CD4-positive, alpha-beta memory T cell (primary cell): ENCODE results near the gene SLAMF9. TPM values are rescaled to one million over a fixed set of nuclear protein-coding genes. Genes with fewer than 3 reads are reported as not detected.
"Not testable (repeated sequence)": the region's sequence is repeated elsewhere in the genome, so short reads cannot be mapped to it uniquely, and the experiment has no call there.

ENCODE experiments used
- CTCF ChIA-PET: fragments of 350-600 bp; sonication (Branson Sonifier 250); formaldehyde crosslinking; loops from one replicate; lab custom pipeline; 2021; ENCODE audit warnings: inconsistent platforms; ENCODE audit not compliant: partially characterized antibody; lab: Charles Lee
- POLR2A ChIA-PET: fragments of 350-600 bp; sonication (Branson Sonifier 250); formaldehyde crosslinking; loops from one replicate; lab custom pipeline; 2021; ENCODE audit not compliant: partially characterized antibody; lab: Charles Lee
- DNase-seq, 5 donors: peaks; one replicate each; pipeline versions ENCODE4 v3.0.0 to v3.0.0-alpha.2; 2020 to 2022; ENCODE audit warnings: mixed read lengths in 1 of 5
- H3K27ac ChIP-seq: one replicate; pipeline ENCODE4 v1.7.0; 2013; ENCODE audit warnings: low read depth, low read length
- H3K27me3 ChIP-seq: 2 replicates; pipeline ENCODE4 v1.7.0; 2013; ENCODE audit warnings: mild to moderate bottlenecking, low read length, moderate library complexity; ENCODE audit not compliant: insufficient read depth
- H3K36me3 ChIP-seq: 2 replicates; pipeline ENCODE4 v1.7.0; 2013; ENCODE audit warnings: mild to moderate bottlenecking, low read length, moderate library complexity; ENCODE audit not compliant: insufficient read depth
- H3K4me1 ChIP-seq: 2 replicates; pipeline ENCODE4 v1.7.0; 2013; ENCODE audit warnings: mild to moderate bottlenecking, low read length, moderate library complexity; ENCODE audit not compliant: insufficient read depth
- H3K4me3 ChIP-seq, 2 donors: one replicate each; pipeline ENCODE4 v1.7.0; 2013; ENCODE audit warnings: low read length in 2 of 2, mild to moderate bottlenecking in 1 of 2
- H3K9me3 ChIP-seq, 2 donors: one replicate each; pipeline ENCODE4 v1.7.0; 2013; ENCODE audit warnings: low read length in 2 of 2, control low read depth in 1 of 2; ENCODE audit not compliant: control insufficient read depth in 1 of 2
- H3K27ac Mint-ChIP-seq, 7 donors: one replicate each; pipeline ENCODE4 v1.8.0; 2020 to 2021; ENCODE audit warnings: mixed read lengths in 7 of 7, mild to moderate bottlenecking in 6 of 7, inconsistent platforms in 3 of 7, moderate library complexity in 3 of 7
- H3K27me3 Mint-ChIP-seq, 2 donors: one replicate each; pipeline ENCODE4 v1.8.0; 2020 to 2021; ENCODE audit warnings: mixed read lengths in 2 of 2
- H3K36me3 Mint-ChIP-seq, 2 donors: one replicate each; pipeline ENCODE4 v1.8.0; 2020 to 2021; ENCODE audit warnings: mixed read lengths in 2 of 2, inconsistent platforms in 1 of 2, mild to moderate bottlenecking in 1 of 2
- H3K4me1 Mint-ChIP-seq, 4 donors: one replicate each; pipeline ENCODE4 v1.8.0; 2020 to 2021; ENCODE audit warnings: mixed read lengths in 4 of 4, mild to moderate bottlenecking in 1 of 4
- H3K4me3 Mint-ChIP-seq, 8 donors: one replicate each; pipeline ENCODE4 v1.8.0; 2020 to 2021; ENCODE audit warnings: mixed read lengths in 8 of 8, mild to moderate bottlenecking in 7 of 8, moderate library complexity in 6 of 8, inconsistent platforms in 3 of 8
- H3K9me3 Mint-ChIP-seq, 8 donors: one replicate each; pipeline ENCODE4 v1.8.0; 2020 to 2021; ENCODE audit warnings: mixed read lengths in 8 of 8, mild to moderate bottlenecking in 5 of 8, inconsistent platforms in 3 of 8, moderate library complexity in 1 of 8
- intact Hi-C: fragments of 100-400 bp; cut with micrococcal nuclease; formaldehyde crosslinking; loops from one replicate; pipeline ENCODE4 v1.15.1; 2023
- polyA plus RNA-seq, 2 donors: library from polyadenylated mRNA; unstranded; fragments of 300-500 nt; fragmentation: Illumina TruSeq; gene quantifications; one replicate each; pipeline ENCODE4 v1.2.3, GENCODE V29; 2021
- total RNA-seq, 2 experiments: library from RNA; stranded (reverse); gene quantifications; one replicate each; pipeline ENCODE4 v1.2.3, GENCODE V29; 2021

Gene SLAMF9
- total and polyA plus RNA-seq, 4 experiments from 2014 or later, result not detected

GRCh38 chr1:159913451-159914192, 40.4 kb downstream of the SLAMF9 start:
- no peak overlapping the region for H3K4me3 ChIP-seq
- Mint-ChIP-seq H3K4me3 (peak overlapping the region in 3 of 8 donors; percentile 18 to 61 (median 40)), H3K36me3 (peaks cover 14 to 33% of the 10 kb centered on the region in 2 donors), H3K4me1 (peaks cover 61 to 89% (median 72%) of the 10 kb centered on the region in 4 donors), H3K9me3 (peaks cover 0 to 2% (median 0%) of the 10 kb centered on the region in 8 donors), H3K27ac (peak overlapping the region; percentile 65 to 100 (median 96)), H3K27me3 (no peaks in the 10 kb centered on the region)
- peaks cover 69% of the 10 kb centered on the region for H3K4me1 ChIP-seq
- intact Hi-C loops, result no loop called here
- ChIA-PET POLR2A (interaction anchor here (0.9 kb wide), 1 partner anchor 9 kb away, joined by 4 read pairs; no protein-coding TSS in a partner anchor), CTCF (interaction anchor here (1.0 to 3.0 kb wide), 3 partner anchors 10 to 116 kb away, joined by 3 to 16 read pairs (median 8); no protein-coding TSS in a partner anchor)
- no peaks in the 10 kb centered on the region for H3K27me3 ChIP-seq
- H3K9me3 ChIP-seq, result no peaks in the 10 kb centered on the region
- no peak for DNase-seq
- H3K36me3 ChIP-seq, result peaks cover 14% of the 10 kb centered on the region
- H3K27ac ChIP-seq, result no peak overlapping the region

GRCh38 chr1:159911326-159912070, 42.5 kb downstream of the SLAMF9 start:
- ChIA-PET CTCF (interaction anchor here (0.6 to 1.3 kb wide), 6 partner anchors 10 to 173 kb away, joined by 3 to 8 read pairs (median 4); partner anchors contain the start of gene DUSP23), POLR2A (interaction anchor here (0.8 kb wide), 1 partner anchor 56 kb away, joined by 3 read pairs; no protein-coding TSS in a partner anchor)
- intact Hi-C loops, result no loop called here
- Histone ChIP-seq H3K27ac (peak overlapping the region; percentile 80), H3K9me3 (no peaks in the 10 kb centered on the region), H3K27me3 (no peaks in the 10 kb centered on the region), H3K36me3 (no peaks in the 10 kb centered on the region), H3K4me3 (peak overlapping the region in 1 of 2 donors; percentile 17), H3K4me1 (peaks cover 59% of the 10 kb centered on the region)
- Mint-ChIP-seq H3K36me3 (peaks cover 0 to 13% of the 10 kb centered on the region in 2 donors), H3K9me3 (peaks cover 0 to 2% (median 0%) of the 10 kb centered on the region in 8 donors), H3K4me1 (peaks cover 64 to 82% (median 71%) of the 10 kb centered on the region in 4 donors), H3K27ac (peak overlapping the region; percentile 92 to 100 (median 98)), H3K4me3 (peak overlapping the region; percentile 5 to 82 (median 70)), H3K27me3 (no peaks in the 10 kb centered on the region)
- no peak for DNase-seq

DNA sequence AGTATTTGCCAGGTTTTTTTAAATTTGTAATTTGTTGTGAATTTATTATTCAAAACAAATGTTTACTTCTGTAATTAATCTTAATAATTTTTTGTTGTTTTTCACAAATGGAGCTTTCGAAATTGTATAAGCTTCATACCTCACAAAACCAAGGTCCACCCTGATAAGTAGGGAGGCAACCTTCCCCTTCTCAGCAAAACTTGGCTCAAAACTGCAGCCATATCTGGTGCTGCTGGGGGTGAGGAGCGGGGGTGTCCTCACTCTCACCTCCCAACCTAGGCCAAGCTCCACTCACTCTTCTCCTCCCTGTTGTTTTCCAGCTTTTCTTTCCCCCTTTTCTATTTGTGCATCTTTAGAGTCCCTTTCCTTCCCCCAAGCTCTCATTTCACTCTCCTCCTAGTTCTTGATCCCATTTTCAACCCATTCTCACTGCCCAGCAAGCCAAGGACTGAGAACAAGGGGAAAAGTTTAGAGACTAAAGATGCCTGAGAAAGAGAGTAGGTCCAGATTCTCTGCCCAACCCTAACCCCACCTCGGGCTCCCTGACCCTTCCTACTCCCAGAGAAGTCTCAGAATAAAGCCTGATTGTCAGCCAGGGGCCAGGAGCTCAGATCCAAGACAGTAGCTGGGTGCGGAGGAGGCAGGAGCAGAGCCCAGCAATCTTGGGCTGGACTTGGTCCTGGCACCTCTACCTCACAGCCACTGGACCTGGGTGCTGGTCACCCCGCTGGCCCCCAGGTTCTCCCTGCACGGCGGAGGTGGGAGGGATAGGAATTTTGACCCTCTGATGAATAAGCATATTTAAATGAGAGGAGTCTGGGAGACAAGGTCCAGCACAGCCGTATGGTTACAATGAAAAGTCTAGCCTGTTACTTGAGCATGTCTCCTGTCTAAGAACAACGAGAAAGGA, 45.8 kb downstream of the SLAMF9 start:
- H3K27me3 Mint-ChIP-seq, result no peaks in the 10 kb centered on the region
- POLR2A ChIA-PET, result no interaction called here
- H3K9me3 Mint-ChIP-seq, result peaks cover 0 to 2% (median 0%) of the 10 kb centered on the region in 8 donors
- CTCF ChIA-PET, result interaction anchor here (0.8 to 1.5 kb wide), 6 partner anchors 14 to 109 kb away, joined by 3 to 4 read pairs (median 3); partner anchors contain the start of gene TAGLN2
- no peak overlapping the region for H3K4me3 Mint-ChIP-seq
- H3K9me3 ChIP-seq, result no peaks in the 10 kb centered on the region
- peak overlapping the region; percentile 39 to 96 (median 78) for H3K27ac Mint-ChIP-seq
- H3K36me3 Mint-ChIP-seq, result no peaks in the 10 kb centered on the region
- H3K4me3 ChIP-seq, result no peak overlapping the region
- H3K4me1 ChIP-seq, result peaks cover 44% of the 10 kb centered on the region
- intact Hi-C loops, result no loop called here
- H3K27ac ChIP-seq, result no peak overlapping the region
- H3K36me3 ChIP-seq, result no peaks in the 10 kb centered on the region
- H3K27me3 ChIP-seq, result no peaks in the 10 kb centered on the region
- H3K4me1 Mint-ChIP-seq, result peaks cover 42 to 53% (median 50%) of the 10 kb centered on the region in 4 donors
- DNase-seq, result no peak

GRCh38 chr1:159906960-159907359, 47.1 kb downstream of the SLAMF9 start:
- Histone ChIP-seq H3K9me3 (no peaks in the 10 kb centered on the region), H3K27ac (no peak overlapping the region), H3K4me3 (no peak overlapping the region), H3K27me3 (no peaks in the 10 kb centered on the region), H3K4me1 (peaks cover 31% of the 10 kb centered on the region), H3K36me3 (no peaks in the 10 kb centered on the region)
- Mint-ChIP-seq H3K4me1 (peaks cover 33 to 40% (median 38%) of the 10 kb centered on the region in 4 donors), H3K4me3 (no peak overlapping the region), H3K36me3 (no peaks in the 10 kb centered on the region), H3K27me3 (no peaks in the 10 kb centered on the region), H3K9me3 (peaks cover 0 to 2% (median 0%) of the 10 kb centered on the region in 8 donors), H3K27ac (peak overlapping the region in 3 of 7 donors; percentile 48 to 71 (median 61))
- intact Hi-C loops, result no loop called here
- ChIA-PET CTCF (interaction anchor here (1.1 to 3.4 kb wide), 4 partner anchors 14 to 107 kb away, joined by 3 to 15 read pairs (median 4); partner anchors contain the start of gene TAGLN2), POLR2A (interaction anchor here (1.0 kb wide), 1 partner anchor 9 kb away, joined by 3 read pairs; no protein-coding TSS in a partner anchor)
- no peak for DNase-seq

DNA sequence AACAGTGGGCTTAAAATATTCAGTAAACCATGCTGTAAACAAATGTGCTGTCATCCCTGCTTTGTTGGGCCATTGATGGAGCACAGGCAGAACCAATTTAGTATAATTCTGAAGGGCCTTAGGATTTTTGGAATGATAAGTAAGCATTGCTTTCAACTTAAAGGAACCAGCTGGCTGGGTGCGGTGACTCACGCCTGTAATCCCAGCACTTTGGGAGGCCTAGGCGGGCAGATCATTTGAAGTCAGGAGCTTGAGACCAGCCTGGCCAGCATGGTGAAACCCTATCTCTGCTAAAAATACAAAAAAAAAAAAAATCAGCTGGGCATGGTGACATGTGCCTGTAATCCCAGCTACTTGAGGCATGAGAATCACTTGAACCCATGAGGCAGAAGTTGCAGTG, 50.0 kb downstream of the SLAMF9 start:
- ChIA-PET POLR2A (interaction anchor here (1.4 kb wide), 1 partner anchor 10 kb away, joined by 4 read pairs; no protein-coding TSS in a partner anchor), CTCF (interaction anchor here (1.2 to 3.4 kb wide), 3 partner anchors 11 to 30 kb away, joined by 3 to 15 read pairs (median 11); no protein-coding TSS in a partner anchor)
- H3K4me1 Mint-ChIP-seq, result peaks cover 10 to 16% (median 14%) of the 10 kb centered on the region in 4 donors
- H3K4me3 ChIP-seq, H3K36me3 ChIP-seq, H3K27me3 Mint-ChIP-seq, DNase-seq, H3K27me3 ChIP-seq, H3K4me3 Mint-ChIP-seq, H3K9me3 ChIP-seq, H3K27ac ChIP-seq, H3K27ac Mint-ChIP-seq, H3K9me3 Mint-ChIP-seq, intact Hi-C loops, H3K36me3 Mint-ChIP-seq, H3K4me1 ChIP-seq: not testable (repeated sequence)

GRCh38 chr1:159902541-159902940, 51.5 kb downstream of the SLAMF9 start:
- POLR2A ChIA-PET, result interaction anchor here (1.1 kb wide), 1 partner anchor 122 kb away, joined by 3 read pairs; no protein-coding TSS in a partner anchor

More at GRCh38 chr1:159902541-159902940, 51.5 kb downstream of the SLAMF9 start:
- no peak overlapping the region for H3K27ac Mint-ChIP-seq
- peaks cover 5 to 14% (median 7%) of the 10 kb centered on the region in 4 donors for H3K4me1 Mint-ChIP-seq
- Histone ChIP-seq H3K9me3 (no peaks in the 10 kb centered on the region), H3K36me3 (no peaks in the 10 kb centered on the region), H3K4me1 (no peaks in the 10 kb centered on the region), H3K4me3 (no peak overlapping the region), H3K27ac (no peak overlapping the region), H3K27me3 (no peaks in the 10 kb centered on the region)
- intact Hi-C loops, result no loop called here
- peaks cover 0 to 2% of the 10 kb centered on the region in 2 donors for H3K27me3 Mint-ChIP-seq
- no peaks in the 10 kb centered on the region for H3K36me3 Mint-ChIP-seq
- no peak overlapping the region for H3K4me3 Mint-ChIP-seq
- peaks cover 0 to 2% (median 0%) of the 10 kb centered on the region in 8 donors for H3K9me3 Mint-ChIP-seq
- DNase-seq, result no peak
- CTCF ChIA-PET, result interaction anchor here (1.1 to 2.4 kb wide), 2 partner anchors 10 to 28 kb away, joined by 3 to 11 read pairs; no protein-coding TSS in a partner anchor
